ENCODE results near the gene ZFP3.

GRCh38 chr17:5034063-5034462, 44.2 kb upstream of the ZFP3 start:
- TF ChIP-seq POLR2A (IDR thresholded peaks at IDR 0.05), result no peak
- TF ChIP-seq CTCF (IDR thresholded peaks at IDR 0.05), result no peak

Data from stomach (tissue), 4 donors.